Cerebellar cortex (tissue), 1 donor: ENCODE measurements around the gene HIGD1B.
"Not testable (repeated sequence)": the region's sequence is repeated elsewhere in the genome, so short reads cannot be mapped to it uniquely, and the experiment has no call there.

Experiments
- DNase-seq: peaks from one replicate; pipeline ENCODE4 v3.0.0-alpha.2; 2015; ENCODE audit warnings: low spot score

Gene HIGD1B

GRCh38 chr17:44847586-44847985 is at the start of gene HIGD1B:
Gene HIGD1B (plus strand): TSS chr17:44847883. CDS start chr17:44848153, 270 bp downstream.
- no peak for DNase-seq

- peak; percentile 64 for DNase-seq
These were observed 49.3 kb upstream of the HIGD1B start for GRCh38 chr17:44798356-44798755.

GRCh38 chr17:44801880-44802279 is 45.8 kb upstream of the HIGD1B start:
- DNase-seq = no peak

- peak; percentile 87 for DNase-seq
These were observed 43.2 kb upstream of the HIGD1B start for GRCh38 chr17:44804302-44805089.

- no peak for DNase-seq
These were observed 40.4 kb upstream of the HIGD1B start for GRCh38 chr17:44807093-44807816.

GRCh38 chr17:44807817-44808155 is 39.9 kb upstream of the HIGD1B start:
- DNase-seq = peak; percentile 28

GRCh38 chr17:44808156-44808555 is 39.5 kb upstream of the HIGD1B start:
- no peak for DNase-seq

GRCh38 chr17:44808656-44809388 is 38.9 kb upstream of the HIGD1B start:
- not testable (repeated sequence) for DNase-seq

- DNase-seq = no peak
These were observed 35.4 kb upstream of the HIGD1B start for GRCh38 chr17:44812263-44812662.

GRCh38 chr17:44818508-44818907 is 29.2 kb upstream of the HIGD1B start:
- not testable (repeated sequence) for DNase-seq

- DNase-seq = peak; percentile 52
These were observed 27.0 kb upstream of the HIGD1B start for GRCh38 chr17:44820631-44821212.

GRCh38 chr17:44825236-44825635 is 22.4 kb upstream of the HIGD1B start:
- not testable (repeated sequence) for DNase-seq

- no peak for DNase-seq
These were observed 21.4 kb upstream of the HIGD1B start for GRCh38 chr17:44826123-44826790.

- DNase-seq = no peak
These were observed 19.8 kb upstream of the HIGD1B start for GRCh38 chr17:44827863-44828262.

- DNase-seq = no peak
These were observed 18.7 kb upstream of the HIGD1B start for GRCh38 chr17:44828919-44829522.

GRCh38 chr17:44829523-44830358 is 17.9 kb upstream of the HIGD1B start, which contains the start of gene GJC1:
Gene GJC1 (minus strand): TSS chr17:44830287. CDS start chr17:44805817, 24,470 bp downstream.
- no peak for DNase-seq

GRCh38 chr17:44830359-44831288 is 17.1 kb upstream of the HIGD1B start:
- DNase-seq = peak; percentile 77

GRCh38 chr17:44831371-44831770 is 16.3 kb upstream of the HIGD1B start:
- no peak for DNase-seq

GRCh38 chr17:44832805-44833204 is 14.9 kb upstream of the HIGD1B start:
- no peak for DNase-seq
